Ectodermal cell (in vitro differentiated cells): ENCODE measurements around the gene GPR68.

Experiments used
- H3K27ac ChIP-seq: 2 replicates; pipeline ENCODE4 v1.7.0; 2013; ENCODE audit warnings: mild to moderate bottlenecking, low read depth, low read length; ENCODE audit not compliant: insufficient read depth, poor library complexity, severe bottlenecking
- H3K27me3 ChIP-seq: 2 replicates; pipeline ENCODE4 v1.7.0; 2013; ENCODE audit warnings: mild to moderate bottlenecking, low read length; ENCODE audit not compliant: insufficient read depth, control insufficient read depth, poor library complexity, severe bottlenecking
- H3K36me3 ChIP-seq: one replicate; pipeline ENCODE4 v1.7.0; 2013; ENCODE audit warnings: low read length; ENCODE audit not compliant: control insufficient read depth, insufficient read depth
- H3K4me1 ChIP-seq: one replicate; pipeline ENCODE4 v1.7.0; 2013; ENCODE audit warnings: low read length; ENCODE audit not compliant: control insufficient read depth, insufficient read depth
- H3K4me3 ChIP-seq: 2 replicates; pipeline ENCODE4 v1.7.0; 2013; ENCODE audit warnings: low read depth, low read length, control low read depth; ENCODE audit not compliant: insufficient read depth
- H3K9me3 ChIP-seq: 2 replicates; pipeline ENCODE4 v1.7.0; 2013; ENCODE audit warnings: mild to moderate bottlenecking, low read length, moderate library complexity; ENCODE audit not compliant: control insufficient read depth
- WGBS, 2 experiments: methylation state at CpG; one replicate each; pipeline ENCODE4 v1.1.7; 2013; ENCODE audit warnings: missing lambda C conversion rate in 2 of 2; 5-methylcytosine and 5-hydroxymethylcytosine counted together

GPR68 gene

GRCh38 chr14:91219517-91220389 lies 24.8 kb downstream of the GPR68 start:
- 83 to 87% methylated on average over 13 of the region's 13 CpGs for WGBS, 2 experiments
- H3K36me3 ChIP-seq: no peaks in the 10 kb centered on the region
- H3K4me1 ChIP-seq: no peaks in the 10 kb centered on the region
- no peak overlapping the region for H3K4me3 ChIP-seq
- no peaks in the 10 kb centered on the region for H3K27me3 ChIP-seq
- H3K9me3 ChIP-seq: no peaks in the 10 kb centered on the region
- H3K27ac ChIP-seq: no peak overlapping the region

- no peak overlapping the region for H3K4me3 ChIP-seq
- no peaks in the 10 kb centered on the region for H3K9me3 ChIP-seq
- no peaks in the 10 kb centered on the region for H3K36me3 ChIP-seq
- no peaks in the 10 kb centered on the region for H3K4me1 ChIP-seq
- H3K27ac ChIP-seq: no peak overlapping the region
- WGBS, 2 experiments: 92 to 93% methylated on average over 4 of the region's 4 CpGs
- no peaks in the 10 kb centered on the region for H3K27me3 ChIP-seq
Observed at GRCh38 chr14:91218014-91218413, 26.5 kb downstream of the GPR68 start.

GRCh38 chr14:91216731-91217226 lies 27.7 kb downstream of the GPR68 start:
- Histone ChIP-seq H3K36me3 (no peaks in the 10 kb centered on the region), H3K9me3 (no peaks in the 10 kb centered on the region), H3K27ac (no peak overlapping the region), H3K4me1 (no peaks in the 10 kb centered on the region), H3K4me3 (no peak overlapping the region), H3K27me3 (no peaks in the 10 kb centered on the region)
- 94 to 97% methylated on average over 13 of the region's 13 CpGs for WGBS, 2 experiments

- Histone ChIP-seq H3K27ac (no peak overlapping the region), H3K4me1 (no peaks in the 10 kb centered on the region), H3K27me3 (no peaks in the 10 kb centered on the region), H3K36me3 (no peaks in the 10 kb centered on the region), H3K9me3 (no peaks in the 10 kb centered on the region), H3K4me3 (no peak overlapping the region)
- 95% methylated on average over 10 of the region's 10 CpGs for WGBS, 2 experiments
Observed at GRCh38 chr14:91215381-91215780, 29.1 kb downstream of the GPR68 start.

GRCh38 chr14:91214306-91214705 lies 30.2 kb downstream of the GPR68 start:
- H3K9me3 ChIP-seq: no peaks in the 10 kb centered on the region
- no peak overlapping the region for H3K4me3 ChIP-seq
- H3K27me3 ChIP-seq: no peaks in the 10 kb centered on the region
- H3K27ac ChIP-seq: no peak overlapping the region
- 92 to 95% methylated on average over 6 of the region's 6 CpGs for WGBS, 2 experiments
- H3K4me1 ChIP-seq: no peaks in the 10 kb centered on the region
- H3K36me3 ChIP-seq: no peaks in the 10 kb centered on the region

- H3K4me1 ChIP-seq: no peaks in the 10 kb centered on the region
- no peaks in the 10 kb centered on the region for H3K27me3 ChIP-seq
- H3K27ac ChIP-seq: no peak overlapping the region
- no peak overlapping the region for H3K4me3 ChIP-seq
- H3K36me3 ChIP-seq: no peaks in the 10 kb centered on the region
- H3K9me3 ChIP-seq: no peaks in the 10 kb centered on the region
- WGBS, 2 experiments: 83 to 93% methylated on average over 1 to 2 of the region's 2 CpGs
Observed at GRCh38 chr14:91211017-91211416, 33.5 kb downstream of the GPR68 start.

GRCh38 chr14:91207008-91207407 lies 37.5 kb downstream of the GPR68 start:
- peaks cover 5% of the 10 kb centered on the region for H3K4me1 ChIP-seq
- 86 to 92% methylated on average over 3 of the region's 3 CpGs for WGBS, 2 experiments
- no peaks in the 10 kb centered on the region for H3K27me3 ChIP-seq
- no peak overlapping the region for H3K4me3 ChIP-seq
- no peak overlapping the region for H3K27ac ChIP-seq
- H3K36me3 ChIP-seq: no peaks in the 10 kb centered on the region
- no peaks in the 10 kb centered on the region for H3K9me3 ChIP-seq

- 92 to 93% methylated on average over 7 of the region's 7 CpGs for WGBS, 2 experiments
- Histone ChIP-seq H3K27ac (no peak overlapping the region), H3K4me3 (no peak overlapping the region), H3K36me3 (no peaks in the 10 kb centered on the region), H3K27me3 (no peaks in the 10 kb centered on the region), H3K9me3 (no peaks in the 10 kb centered on the region), H3K4me1 (peaks cover 5% of the 10 kb centered on the region)
Observed at GRCh38 chr14:91205459-91205858, 39.0 kb downstream of the GPR68 start.

GRCh38 chr14:91204657-91205056 lies 39.8 kb downstream of the GPR68 start:
- no peaks in the 10 kb centered on the region for H3K27me3 ChIP-seq
- no peak overlapping the region for H3K4me3 ChIP-seq
- peaks cover 3% of the 10 kb centered on the region for H3K36me3 ChIP-seq
- peaks cover 5% of the 10 kb centered on the region for H3K4me1 ChIP-seq
- no peak overlapping the region for H3K27ac ChIP-seq
- H3K9me3 ChIP-seq: no peaks in the 10 kb centered on the region
- WGBS, 2 experiments: 97% methylated on average over 14 of the region's 14 CpGs

GRCh38 chr14:91202234-91202974 lies 42.1 kb downstream of the GPR68 start:
- no peak overlapping the region for H3K4me3 ChIP-seq
- 86 to 89% methylated on average over 15 of the region's 15 CpGs for WGBS, 2 experiments
- no peak overlapping the region for H3K27ac ChIP-seq
- no peaks in the 10 kb centered on the region for H3K9me3 ChIP-seq
- peaks cover 3% of the 10 kb centered on the region for H3K36me3 ChIP-seq
- peaks cover 5% of the 10 kb centered on the region for H3K4me1 ChIP-seq
- no peaks in the 10 kb centered on the region for H3K27me3 ChIP-seq
